EL (cell line): ENCODE measurements around the gene ZIC2.
"Not testable (repeated sequence)": the region's sequence is repeated elsewhere in the genome, so short reads cannot be mapped to it uniquely, and the experiment has no call there.

ENCODE experiments used
- DNase-seq: peaks from one replicate; pipeline ENCODE4 v3.0.0-alpha.2; 2016

The ZIC2 gene

DNA sequence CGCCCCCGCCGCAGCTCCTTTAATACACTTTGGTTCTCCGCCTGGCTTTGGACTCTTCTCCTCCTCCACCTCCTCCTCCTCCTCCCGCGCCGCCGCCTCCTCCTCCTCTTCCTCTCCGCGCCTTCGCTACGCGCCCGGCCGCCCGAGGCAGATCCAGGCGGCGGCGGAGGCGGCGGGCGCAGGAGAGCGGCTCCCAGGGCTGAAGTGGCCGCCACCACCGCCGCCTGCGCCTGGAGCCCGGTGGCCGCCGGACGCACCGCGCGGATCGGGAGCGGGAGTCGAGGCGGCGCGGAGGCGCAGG, at the start of gene ZIC2:
ZIC2 (plus strand) TSS at position 50 of the 301 bp plus-strand sequence. CDS start 281 bp downstream, outside the sequence.
- no peak for DNase-seq

DNA sequence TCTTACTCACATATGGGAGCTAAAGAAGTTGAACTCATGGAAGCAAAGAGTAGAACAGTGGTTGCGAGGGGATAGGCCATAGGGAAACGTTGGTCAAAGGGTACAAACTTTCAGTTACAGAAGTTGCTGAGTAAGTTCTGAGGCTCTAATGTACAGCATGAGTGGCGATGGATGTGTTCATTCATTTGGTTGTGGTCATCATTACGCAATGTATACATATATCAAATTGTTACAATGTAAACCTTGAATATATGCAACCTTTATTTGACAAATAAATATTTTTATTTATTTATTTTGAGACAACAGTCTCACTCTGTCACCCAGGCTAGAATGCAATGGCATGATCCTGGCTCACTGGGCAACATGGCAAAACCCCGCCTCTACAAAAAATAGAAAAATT, 48.7 kb upstream of the ZIC2 start:
- no peak for DNase-seq

GRCh38 chr13:99935772-99936171, 45.8 kb upstream of the ZIC2 start:
- no peak for DNase-seq

DNA sequence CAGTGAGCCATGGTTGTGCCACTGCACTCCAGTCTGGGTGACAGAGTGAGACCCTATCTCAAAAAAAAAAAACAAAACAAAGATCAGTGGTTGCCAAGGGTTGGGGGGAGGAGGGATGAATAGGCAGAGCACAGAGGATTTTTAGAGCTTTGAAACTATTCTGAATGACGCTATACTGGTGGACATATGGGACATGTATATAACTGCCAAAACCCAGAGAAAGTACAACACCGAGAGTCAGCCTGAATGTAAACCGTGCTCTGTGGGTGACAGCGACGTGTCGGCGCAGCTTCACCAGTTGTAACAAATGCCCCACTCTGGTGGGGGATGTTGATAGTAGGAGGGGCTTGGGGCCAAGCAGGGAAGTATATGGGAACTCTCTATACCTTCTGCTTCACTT, 42.9 kb upstream of the ZIC2 start:
- no peak for DNase-seq

DNA sequence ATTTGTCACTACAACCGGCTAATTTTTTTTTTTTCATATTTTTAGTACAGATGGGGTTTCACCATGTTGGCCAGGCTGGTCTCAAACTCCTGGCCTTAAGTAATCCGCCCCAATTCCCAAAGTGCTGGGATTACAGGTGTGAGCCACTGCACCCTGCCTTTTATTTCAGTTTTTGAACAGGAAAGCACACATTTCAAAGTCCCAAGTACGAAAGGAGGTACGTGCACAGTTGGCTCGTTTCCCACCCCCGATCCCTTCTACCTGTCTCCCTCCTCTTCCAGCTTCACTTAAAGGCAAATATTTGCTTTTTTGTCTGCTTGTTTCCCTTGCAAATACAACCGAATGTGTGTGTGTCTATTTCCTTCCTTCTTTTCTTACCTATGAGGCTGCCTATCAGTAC, 40.5 kb upstream of the ZIC2 start:
- no peak for DNase-seq

DNA sequence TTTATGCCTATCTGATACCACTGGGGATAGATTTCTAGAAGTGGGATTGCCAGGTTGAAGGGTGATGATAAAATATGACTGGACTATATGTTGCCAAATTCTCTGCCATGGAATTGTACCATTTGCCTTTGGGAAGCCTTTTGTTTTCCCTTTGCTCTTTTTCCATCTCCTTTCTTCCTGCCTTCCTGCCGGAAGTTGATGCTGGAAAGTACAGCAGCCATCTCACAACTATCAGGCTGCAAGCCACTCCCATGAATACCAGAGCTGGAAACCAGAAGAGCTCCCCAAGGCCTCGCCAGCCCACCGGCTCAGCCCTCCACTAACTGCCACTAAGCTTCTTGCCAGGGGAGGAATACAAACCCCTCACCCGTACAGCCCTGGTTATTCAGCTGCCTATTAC, 39.7 kb upstream of the ZIC2 start:
- no peak for DNase-seq

- no peak for DNase-seq
These were observed 37.5 kb upstream of the ZIC2 start for GRCh38 chr13:99944102-99944501.

- no peak for DNase-seq
These were observed 37.0 kb upstream of the ZIC2 start for GRCh38 chr13:99944606-99945005.

DNA sequence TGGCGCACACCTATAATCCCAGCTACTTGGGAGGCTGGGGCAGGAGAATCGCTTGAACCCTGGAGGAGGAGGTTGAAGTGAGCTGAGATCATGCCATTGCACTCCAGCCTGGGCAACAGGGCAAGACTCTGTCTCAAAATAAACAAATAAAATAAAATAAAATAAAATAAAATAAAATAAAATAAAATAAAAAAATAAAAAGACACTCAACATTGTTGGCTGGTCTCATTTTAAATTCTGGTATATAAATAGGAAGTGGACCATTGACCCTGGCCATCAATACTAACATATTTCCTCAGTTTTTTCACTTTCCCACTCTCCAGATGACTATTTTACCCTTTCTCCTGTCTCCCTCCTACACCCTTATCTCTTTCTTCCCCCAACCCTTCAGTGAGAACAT, 36.1 kb upstream of the ZIC2 start:
- not testable (repeated sequence) for DNase-seq

GRCh38 chr13:99947666-99948065, 33.9 kb upstream of the ZIC2 start:
- no peak for DNase-seq

DNA sequence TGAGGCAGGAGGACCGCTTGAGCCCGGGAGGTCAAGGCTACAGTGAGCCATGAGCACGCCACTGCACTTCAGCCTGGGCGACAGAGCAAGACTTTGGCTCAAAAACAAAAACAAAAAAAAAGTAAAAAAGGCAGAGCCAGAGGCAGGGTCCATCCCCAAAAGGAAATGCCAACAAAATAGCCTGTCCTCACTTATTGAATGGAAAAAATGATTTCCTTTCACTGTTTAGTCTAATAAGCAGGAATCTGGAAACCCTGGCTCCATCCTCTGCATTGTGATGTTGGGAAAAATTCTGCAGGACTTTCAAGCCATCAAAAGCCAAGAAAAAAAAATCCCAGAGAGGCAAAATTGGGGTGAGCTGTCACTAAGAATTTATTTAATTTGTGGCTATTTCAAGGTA, 33.2 kb upstream of the ZIC2 start:
- no peak for DNase-seq

GRCh38 chr13:99948907-99949678, 32.5 kb upstream of the ZIC2 start:
- no peak for DNase-seq

DNA sequence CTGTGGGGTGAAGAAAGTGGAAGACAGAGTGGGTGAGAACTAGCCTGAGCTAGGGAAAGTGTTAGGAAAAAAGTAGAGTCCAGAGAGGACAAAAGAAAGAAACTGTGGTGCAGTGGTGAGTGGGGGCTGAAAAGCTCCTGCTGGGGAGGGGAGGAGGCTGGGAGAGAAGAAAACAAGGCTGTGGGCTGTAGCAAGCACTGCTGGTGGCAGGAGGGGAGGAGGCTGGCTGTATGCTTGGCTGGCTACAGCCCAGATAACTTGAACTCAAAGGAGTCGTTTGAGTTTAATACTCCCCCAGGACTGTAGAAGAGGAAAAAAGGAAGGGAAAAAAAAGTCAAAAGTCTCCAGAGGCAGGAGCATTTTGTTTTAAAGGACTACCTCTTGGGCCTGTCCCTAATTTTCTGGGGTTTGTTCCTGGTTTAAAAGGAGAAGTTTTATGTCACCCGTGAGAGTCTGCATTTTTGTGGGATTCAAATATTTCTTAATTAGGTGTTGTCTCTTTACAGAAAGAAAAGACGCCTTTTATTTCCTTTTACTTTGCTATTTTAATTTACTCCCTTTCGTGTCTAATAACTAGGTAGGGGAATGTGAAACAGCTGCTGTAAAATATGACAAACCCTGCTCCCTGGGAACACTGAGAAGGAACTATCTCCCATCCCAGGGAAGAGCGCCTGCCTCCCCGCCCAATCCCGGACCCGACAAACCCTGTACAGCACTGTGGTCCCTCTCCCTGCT, 31.7 kb upstream of the ZIC2 start:
- no peak for DNase-seq

- not testable (repeated sequence) for DNase-seq
These were observed 29.9 kb upstream of the ZIC2 start for GRCh38 chr13:99951666-99952065.

- no peak for DNase-seq
These were observed 28.3 kb upstream of the ZIC2 start for GRCh38 chr13:99953138-99953755.

GRCh38 chr13:99955107-99955746, 26.4 kb upstream of the ZIC2 start:
- DNase-seq: no peak

DNA sequence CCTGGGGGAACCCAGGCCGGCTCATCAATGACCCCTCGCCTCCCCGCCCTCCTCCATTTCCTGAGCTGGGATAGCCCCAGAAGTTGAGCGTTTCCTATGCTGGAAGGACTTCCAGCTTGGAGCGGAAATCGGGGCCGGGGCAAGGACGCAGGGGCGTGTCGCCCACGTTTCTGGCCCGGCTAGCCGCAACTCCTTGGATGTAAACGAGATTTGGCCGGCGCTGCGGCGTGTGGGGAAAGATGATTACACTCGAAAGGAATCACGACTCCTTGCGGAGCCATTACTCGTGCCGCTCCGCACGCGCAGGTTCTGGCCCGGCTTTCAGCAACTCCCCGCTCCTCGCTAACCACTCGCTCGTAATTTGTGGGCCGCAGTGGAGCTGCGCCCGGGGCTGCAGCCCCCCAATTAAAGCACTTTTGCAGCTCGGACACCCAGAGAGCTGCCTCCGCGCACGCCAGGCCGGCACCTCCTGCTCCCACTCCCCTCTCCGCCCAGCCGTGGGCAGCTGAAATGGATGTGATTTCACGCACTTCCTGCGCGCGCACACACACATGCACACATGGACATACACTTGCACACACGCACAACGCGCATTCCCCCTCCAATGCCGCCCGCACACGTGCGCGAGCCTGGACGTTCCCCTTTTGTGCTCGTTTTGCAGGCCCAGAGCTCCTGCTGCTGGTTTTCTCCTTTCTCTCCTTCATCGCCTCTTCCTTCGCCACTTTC, 25.7 kb upstream of the ZIC2 start:
- peak; percentile 53 for DNase-seq

DNA sequence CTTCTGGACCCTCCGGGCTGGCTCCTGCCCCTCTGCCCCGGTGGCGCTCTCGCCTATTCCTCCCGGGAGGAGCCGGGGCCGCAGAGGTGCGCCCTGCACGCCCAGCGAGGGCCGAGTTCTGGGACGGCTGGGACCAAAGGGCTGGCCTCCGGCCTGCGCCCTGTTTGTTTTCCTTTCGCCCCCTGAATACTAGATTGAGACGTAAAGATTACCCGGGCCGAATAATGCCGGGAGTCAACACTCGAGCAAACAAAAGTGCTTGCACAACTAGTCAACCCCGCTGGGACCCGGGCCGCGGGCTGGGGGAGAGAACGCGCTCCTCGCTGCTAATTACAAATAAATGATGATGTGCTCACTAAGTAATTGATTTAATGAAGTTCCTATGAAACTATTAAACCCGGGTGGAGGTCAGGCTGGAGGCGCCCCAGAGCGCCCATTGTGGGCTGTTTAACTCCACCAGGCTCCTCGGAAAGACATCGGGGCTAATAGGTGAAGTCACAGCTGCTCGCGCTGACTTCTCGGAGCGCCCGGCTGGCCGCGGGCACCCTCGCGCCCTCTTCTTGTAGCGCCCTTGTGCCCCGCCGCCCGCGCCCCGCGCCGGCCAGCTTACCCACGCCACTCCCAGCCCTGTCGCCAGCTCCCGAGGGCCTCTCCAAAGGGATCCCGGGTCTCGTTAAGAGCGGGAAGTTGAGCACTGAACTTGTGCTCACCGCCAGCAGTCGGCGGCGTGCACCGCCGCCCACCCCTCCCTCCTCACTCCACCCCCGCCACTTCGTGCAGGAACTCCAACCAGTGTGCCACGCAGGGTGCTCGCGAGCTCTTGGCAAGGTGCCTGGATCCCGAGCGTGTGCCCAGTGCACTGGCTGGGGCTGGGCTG, 24.9 kb upstream of the ZIC2 start:
- DNase-seq: no peak

- DNase-seq: no peak
These were observed 23.0 kb upstream of the ZIC2 start for GRCh38 chr13:99958406-99959126.

GRCh38 chr13:99959127-99959539, 22.5 kb upstream of the ZIC2 start:
- no peak for DNase-seq

GRCh38 chr13:99959540-99960230, 21.9 kb upstream of the ZIC2 start:
- DNase-seq: no peak
